B cell (primary cell): ENCODE results near the gene KCNC1. TPM values are rescaled to one million over a fixed set of nuclear protein-coding genes. Genes with fewer than 3 reads are reported as not detected.

Experiments used
- ATAC-seq: fragments of 200-7000 bp; cut with Tn5 transposase; one replicate; pipeline ENCODE4 v1.10.0; 2021; ENCODE audit warnings: low read depth, mild to moderate bottlenecking, moderate number of reproducible peaks, moderate library complexity
- CTCF ChIA-PET: fragments of 350-600 bp; sonication (Branson Sonifier 250); formaldehyde crosslinking; loops from one replicate; lab custom pipeline; 2021; ENCODE audit warnings: antibody characterized with exemption, inconsistent platforms; lab: Charles Lee
- POLR2A ChIA-PET: fragments of 350-600 bp; sonication (Branson Sonifier 250); formaldehyde crosslinking; loops from one replicate; lab custom pipeline; 2021; ENCODE audit warnings: antibody characterized with exemption; lab: Charles Lee
- DNase-seq: peaks from one replicate; pipeline ENCODE4 v3.0.0; 2013
- H2AFZ ChIP-seq: 2 replicates; pipeline ENCODE4 v1.6.1; 2012; ENCODE audit warnings: mild to moderate bottlenecking, low read depth, low read length; ENCODE audit not compliant: insufficient read depth, poor library complexity, severe bottlenecking
- H3K27ac ChIP-seq, 2 donors: 1 replicate in 1 of 2; 2 replicates in 1 of 2; pipeline ENCODE4 v1.5.1; 2012 to 2013; ENCODE audit warnings: low read length in 2 of 2, mild to moderate bottlenecking in 2 of 2, moderate library complexity in 1 of 2
- H3K27me3 ChIP-seq, 4 experiments: fragments of 200-600 bp in 1 of 4; sonication (generic) in 1 of 4; replicated peaks in 1 of 4; 1 replicate in 2 of 4; 2 replicates in 2 of 4; pipeline versions ENCODE4 v1.6.1 to v1.7.0; 2013 to 2016; ENCODE audit warnings: low read length in 3 of 4, mild to moderate bottlenecking in 2 of 4, mixed read lengths in 1 of 4, moderate library complexity in 1 of 4; ENCODE audit not compliant: insufficient read depth in 4 of 4, control insufficient read depth in 3 of 4; ENCODE audit errors: control extremely low read depth in 1 of 4
- H3K36me3 ChIP-seq, 2 experiments: replicated peaks in 1 of 2; 1 replicate in 1 of 2; 2 replicates in 1 of 2; pipeline versions ENCODE4 v1.6.1 to v1.7.1; 2013; ENCODE audit warnings: low read length in 1 of 2; ENCODE audit not compliant: insufficient read depth in 2 of 2, control insufficient read depth in 1 of 2; ENCODE audit errors: control extremely low read depth in 1 of 2, extremely low read depth in 1 of 2
- H3K4me1 ChIP-seq, 2 donors: fragments of 200-600 bp in 1 of 2; sonication (generic) in 1 of 2; 1 replicate in 1 of 2; 2 replicates in 1 of 2; pipeline versions ENCODE4 v1.5.1 to v1.6.1; 2013 to 2017; ENCODE audit warnings: low read length in 2 of 2; ENCODE audit not compliant: control insufficient read depth in 2 of 2, insufficient read depth in 2 of 2
- H3K4me2 ChIP-seq: replicated peaks from 2 replicates; pipeline ENCODE3; 2012; ENCODE audit warnings: mild to moderate bottlenecking, low read depth, low read length; ENCODE audit not compliant: poor library complexity, severe bottlenecking
- H3K4me3 ChIP-seq, 5 experiments: fragments of 200-600 bp in 1 of 5; sonication (generic) in 1 of 5; 1 replicate in 3 of 5; 2 replicates in 2 of 5; pipeline versions ENCODE4 v1.5.1 to v1.7.0; 2011 to 2016; ENCODE audit warnings: low read length in 4 of 5, mild to moderate bottlenecking in 4 of 5, low read depth in 2 of 5, control low read depth in 1 of 5, moderate library complexity in 1 of 5; ENCODE audit not compliant: insufficient read depth in 1 of 5; ENCODE audit errors: control extremely low read depth in 1 of 5, extremely low read depth in 1 of 5
- H3K79me2 ChIP-seq: fragments of 200-600 bp; sonication (generic); one replicate; pipeline ENCODE4 v1.6.0; 2016; ENCODE audit warnings: low read length; ENCODE audit not compliant: control insufficient read depth, insufficient read depth
- H3K9ac ChIP-seq: fragments of 200-600 bp; sonication (generic); 2 replicates; pipeline ENCODE4 v1.6.1; 2017; ENCODE audit warnings: mild to moderate bottlenecking, low read length, moderate library complexity
- H3K9me3 ChIP-seq, 3 donors: one replicate each; pipeline versions ENCODE4 v1.6.1 to v1.7.1; 2013; ENCODE audit warnings: low read length in 2 of 3; ENCODE audit not compliant: control insufficient read depth in 2 of 3, insufficient read depth in 1 of 3; ENCODE audit errors: control extremely low read depth in 1 of 3
- H4K20me1 ChIP-seq: 2 replicates; pipeline ENCODE4 v1.6.0; 2012; ENCODE audit warnings: mild to moderate bottlenecking, low read length; ENCODE audit not compliant: insufficient read depth, control insufficient read depth, poor library complexity, severe bottlenecking
- H3K27ac Mint-ChIP-seq: one replicate; pipeline ENCODE4 v1.8.0; 2021; ENCODE audit warnings: mixed read lengths
- H3K27me3 Mint-ChIP-seq: one replicate; pipeline ENCODE4 v1.8.0; 2021; ENCODE audit warnings: mixed read lengths
- H3K4me1 Mint-ChIP-seq: one replicate; pipeline ENCODE4 v1.8.0; 2021; ENCODE audit warnings: mixed read lengths
- H3K4me3 Mint-ChIP-seq: one replicate; pipeline ENCODE4 v1.8.0; 2021; ENCODE audit warnings: mixed read lengths
- H3K9me3 Mint-ChIP-seq: one replicate; pipeline ENCODE4 v1.8.0; 2022; ENCODE audit warnings: mixed read lengths; ENCODE audit not compliant: insufficient read depth
- EZH2 ChIP-seq: IDR thresholded peaks from 2 replicates; pipeline ENCODE4 v1.6.1; 2012; ENCODE audit warnings: borderline replicate concordance, low read depth, mild to moderate bottlenecking, moderate library complexity, low read length; ENCODE audit not compliant: insufficient read depth, poor library complexity, severe bottlenecking
- WGBS: methylation state at CpG from one replicate; pipeline ENCODE4 v1.1.5; 2013; ENCODE audit warnings: missing lambda C conversion rate; ENCODE audit not compliant: insufficient coverage; 5-methylcytosine and 5-hydroxymethylcytosine counted together
- intact Hi-C: fragments of 100-400 bp; cut with micrococcal nuclease; formaldehyde crosslinking; loops from one replicate; pipeline ENCODE4 v1.10.0; 2022
- polyA plus RNA-seq: library from polyadenylated mRNA; depleted of rRNA; stranded (reverse); fragments of >200 nt; gene quantifications from 2 replicates; pipeline ENCODE4 v1.2.3, GENCODE V29; 2012
- total RNA-seq, 2 donors: library from RNA; stranded (reverse); fragments of 120-200 nt in 1 of 2; gene quantifications; 1 replicate in 1 of 2; 2 replicates in 1 of 2; pipeline versions ENCODE4 v1.2.3 to v1.2.4, GENCODE V29; 2013 to 2022
- TF ChIP-seq, protein P1 (sequence below): fragments of 200-600 bp; IDR thresholded peaks from one replicate; pipeline ENCODE4 v1.8.0; 2022; ENCODE audit warnings: antibody characterized with exemption, mild to moderate bottlenecking

Gene KCNC1
- total and polyA plus RNA-seq, 2 donors (not counting 1 experiment from before 2014, with no cell fraction given): not detected

DNA sequence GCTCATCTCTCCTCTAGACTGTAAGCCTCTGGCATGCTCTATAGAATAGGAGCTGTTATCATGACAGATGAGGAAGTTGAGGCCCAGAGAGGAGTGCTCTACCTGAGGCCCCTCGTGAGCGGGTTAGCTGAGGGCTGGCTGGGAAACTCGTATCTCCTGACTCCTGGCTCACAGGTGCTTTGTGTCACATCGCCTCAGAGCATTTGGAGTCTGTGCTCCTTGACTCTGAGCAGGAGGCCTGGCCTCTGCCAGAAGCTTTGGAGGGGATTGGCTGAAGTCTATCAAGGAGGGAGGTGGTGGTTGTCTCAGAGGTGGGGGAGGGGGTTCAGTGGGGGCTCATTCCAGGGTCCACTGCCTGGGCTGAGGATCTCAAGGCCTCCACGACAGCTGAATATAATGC is 7.4 kb downstream of the KCNC1 start:
- DNase-seq (no peak), ATAC-seq (no peak)
- Mint-ChIP-seq H3K9me3 (no peaks in the 10 kb centered on the region), H3K27me3 (peaks cover 28% of the 10 kb centered on the region), H3K27ac (no peak overlapping the region), H3K4me1 (no peaks in the 10 kb centered on the region), H3K4me3 (no peak overlapping the region)
- no peak for TF ChIP-seq EZH2
- TF ChIP-seq, protein P1, sequence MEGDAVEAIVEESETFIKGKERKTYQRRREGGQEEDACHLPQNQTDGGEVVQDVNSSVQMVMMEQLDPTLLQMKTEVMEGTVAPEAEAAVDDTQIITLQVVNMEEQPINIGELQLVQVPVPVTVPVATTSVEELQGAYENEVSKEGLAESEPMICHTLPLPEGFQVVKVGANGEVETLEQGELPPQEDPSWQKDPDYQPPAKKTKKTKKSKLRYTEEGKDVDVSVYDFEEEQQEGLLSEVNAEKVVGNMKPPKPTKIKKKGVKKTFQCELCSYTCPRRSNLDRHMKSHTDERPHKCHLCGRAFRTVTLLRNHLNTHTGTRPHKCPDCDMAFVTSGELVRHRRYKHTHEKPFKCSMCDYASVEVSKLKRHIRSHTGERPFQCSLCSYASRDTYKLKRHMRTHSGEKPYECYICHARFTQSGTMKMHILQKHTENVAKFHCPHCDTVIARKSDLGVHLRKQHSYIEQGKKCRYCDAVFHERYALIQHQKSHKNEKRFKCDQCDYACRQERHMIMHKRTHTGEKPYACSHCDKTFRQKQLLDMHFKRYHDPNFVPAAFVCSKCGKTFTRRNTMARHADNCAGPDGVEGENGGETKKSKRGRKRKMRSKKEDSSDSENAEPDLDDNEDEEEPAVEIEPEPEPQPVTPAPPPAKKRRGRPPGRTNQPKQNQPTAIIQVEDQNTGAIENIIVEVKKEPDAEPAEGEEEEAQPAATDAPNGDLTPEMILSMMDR: no peak
- CTCF ChIA-PET: interaction anchor here (1.1 kb wide), 1 partner anchor 11 kb away, joined by 3 read pairs; no protein-coding TSS in a partner anchor
- Histone ChIP-seq H3K9me3 (peaks cover 0 to 9% (median 0%) of the 10 kb centered on the region in 3 donors), H3K27ac (no peak overlapping the region), H3K36me3 (no peaks in the 10 kb centered on the region), H3K4me1 (no peaks in the 10 kb centered on the region), H3K79me2 (no peaks in the 10 kb centered on the region), H3K4me3 (no peak overlapping the region), H3K9ac (no peak overlapping the region), H2AFZ (no peak overlapping the region), H3K27me3 (peaks cover 0 to 22% (median 8%) of the 10 kb centered on the region in 4 experiments), H3K4me2 (no peak overlapping the region), H4K20me1 (no peaks in the 10 kb centered on the region)
- POLR2A ChIA-PET: no interaction called here
- intact Hi-C loops: no loop called here
- 76% methylated on average over 5 of the region's 5 CpGs for WGBS

DNA sequence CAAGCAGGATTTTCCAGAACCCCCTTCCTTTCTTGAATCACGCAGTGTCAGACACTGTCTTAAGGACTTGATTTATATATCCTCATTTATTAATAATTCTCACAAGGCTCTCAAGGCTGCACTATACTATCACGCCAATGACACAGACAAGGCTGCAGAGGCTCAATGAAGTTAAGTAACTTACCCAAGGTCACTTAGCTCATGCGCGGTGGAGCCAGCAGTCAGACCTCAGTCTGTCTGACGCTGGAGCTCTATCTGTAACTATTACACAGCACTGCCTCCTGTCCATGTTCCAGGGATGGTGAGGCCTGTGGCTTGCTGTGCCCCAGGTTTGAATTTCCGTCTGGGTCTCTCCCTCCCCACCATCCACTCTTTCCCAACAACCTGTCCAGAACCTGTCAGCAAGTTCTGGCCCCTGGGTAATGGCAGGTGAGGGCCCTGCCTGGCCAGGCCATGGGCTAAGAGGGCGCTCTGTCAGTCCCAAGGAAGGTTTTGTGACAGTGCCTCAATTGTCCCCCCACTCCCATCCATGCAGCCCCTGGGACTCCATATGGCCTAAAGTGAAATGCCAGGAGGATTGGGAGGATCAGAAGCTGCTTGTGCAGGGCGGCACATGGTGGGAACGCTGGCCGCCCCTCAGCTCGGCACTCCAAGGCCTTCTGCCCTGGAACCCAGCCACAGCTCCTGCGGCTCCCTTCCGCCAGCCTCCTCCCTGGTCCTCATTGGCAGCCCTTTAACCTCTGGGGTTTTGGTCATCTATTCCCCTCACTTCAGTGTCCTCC is 8.6 kb downstream of the KCNC1 start:
- no peak overlapping the region for H2AFZ ChIP-seq
- ChIA-PET POLR2A (no interaction called here), CTCF (interaction anchor here (2.0 kb wide), 1 partner anchor 12 kb away, joined by 9 read pairs; no protein-coding TSS in a partner anchor)
- H3K27me3 Mint-ChIP-seq: peaks cover 33% of the 10 kb centered on the region
- no peak overlapping the region for H3K27ac Mint-ChIP-seq
- ATAC-seq (no peak), DNase-seq (no peak)
- H3K4me1 ChIP-seq: no peaks in the 10 kb centered on the region
- H4K20me1 ChIP-seq: no peaks in the 10 kb centered on the region
- WGBS: 93% methylated on average over 13 of the region's 13 CpGs
- TF ChIP-seq, protein P1: no peak
- TF ChIP-seq EZH2: no peak
- no peak overlapping the region for H3K4me3 Mint-ChIP-seq
- H3K27ac ChIP-seq: no peak overlapping the region
- no peaks in the 10 kb centered on the region for H3K79me2 ChIP-seq
- peaks cover 0 to 13% (median 2%) of the 10 kb centered on the region in 4 experiments for H3K27me3 ChIP-seq
- no peak overlapping the region for H3K9ac ChIP-seq
- no peaks in the 10 kb centered on the region for H3K4me1 Mint-ChIP-seq
- H3K9me3 Mint-ChIP-seq: no peaks in the 10 kb centered on the region
- H3K4me3 ChIP-seq: no peak overlapping the region
- peaks cover 0 to 6% (median 0%) of the 10 kb centered on the region in 3 donors for H3K9me3 ChIP-seq
- H3K4me2 ChIP-seq: no peak overlapping the region
- no peaks in the 10 kb centered on the region for H3K36me3 ChIP-seq
- intact Hi-C loops: no loop called here
